SK-N-SH treated with all-trans-retinoic acid at 6 μM for 48 hours (cell line): ENCODE measurements around the gene SP100.

Experiments
- ATAC-seq: fragments of 200-7000 bp; cut with Tn5 transposase; 3 replicates; pipeline ENCODE4 v1.9.1; 2020; ENCODE audit warnings: mild to moderate bottlenecking, moderate library complexity
- ARNTL ChIP-seq: fragments of 450-650 bp; formaldehyde crosslinking; IDR thresholded peaks from 2 replicates; pipeline ENCODE4 v1.5.0; 2020; ENCODE audit warnings: low read depth, mild to moderate bottlenecking, moderate library complexity, borderline replicate concordance
- BACH2 ChIP-seq: fragments of 250-450 bp; sonication (Bioruptor Pico); IDR thresholded peaks from 2 replicates; pipeline ENCODE4 v1.9.0; 2021; ENCODE audit warnings: mild to moderate bottlenecking, borderline replicate concordance
- CREB5 ChIP-seq: fragments of 250-450 bp; sonication (Bioruptor Pico); IDR thresholded peaks from 2 replicates; pipeline ENCODE4 v1.5.1; 2020; ENCODE audit warnings: low read depth, mild to moderate bottlenecking, moderate library complexity
- ESRRG ChIP-seq: fragments of 250-450 bp; sonication (Bioruptor Pico); IDR thresholded peaks from 2 replicates; pipeline ENCODE4 v1.6.1; 2021; ENCODE audit warnings: mild to moderate bottlenecking
- GLIS3 ChIP-seq: fragments of 250-450 bp; sonication (Bioruptor Pico); IDR thresholded peaks from 2 replicates; pipeline ENCODE4 v1.5.0; 2020; ENCODE audit warnings: mild to moderate bottlenecking, moderate library complexity
- OSR1 ChIP-seq: fragments of 250-450 bp; sonication (Bioruptor Pico); IDR thresholded peaks from 2 replicates; pipeline ENCODE4 v1.8.0; 2022; ENCODE audit warnings: moderate library complexity, mild to moderate bottlenecking, inconsistent platforms
- PATZ1 ChIP-seq: fragments of 250-450 bp; sonication (Bioruptor Pico); IDR thresholded peaks from 2 replicates; pipeline ENCODE4 v1.8.0; 2020; ENCODE audit warnings: mild to moderate bottlenecking, moderate library complexity, borderline replicate concordance
- POU6F1 ChIP-seq: fragments of 250-450 bp; sonication (Bioruptor Pico); IDR thresholded peaks from 2 replicates; pipeline ENCODE4 v1.8.0; 2021; ENCODE audit warnings: low read depth, mild to moderate bottlenecking, moderate library complexity, borderline replicate concordance
- PPARA ChIP-seq: fragments of 250-450 bp; sonication (Bioruptor Pico); IDR thresholded peaks from 2 replicates; pipeline ENCODE4 v1.5.0; 2020; ENCODE audit warnings: mild to moderate bottlenecking, borderline replicate concordance
- RARB ChIP-seq: fragments of 250-450 bp; sonication (Bioruptor Pico); IDR thresholded peaks from 2 replicates; pipeline ENCODE4 v1.8.0; 2021; ENCODE audit warnings: mild to moderate bottlenecking, moderate library complexity
- SNAI2 ChIP-seq: fragments of 250-450 bp; sonication (Bioruptor Pico); IDR thresholded peaks from 2 replicates; pipeline ENCODE4 v1.5.0; 2020; ENCODE audit warnings: mild to moderate bottlenecking, moderate library complexity
- TCF4 ChIP-seq: fragments of 250-450 bp; sonication (Bioruptor Pico); IDR thresholded peaks from 2 replicates; pipeline ENCODE4 v1.8.0; 2021; ENCODE audit warnings: mild to moderate bottlenecking, moderate library complexity, borderline replicate concordance
- TSHZ2 ChIP-seq: fragments of 250-450 bp; sonication (Bioruptor Pico); IDR thresholded peaks from 2 replicates; pipeline ENCODE4 v1.5.0; 2020; ENCODE audit warnings: mild to moderate bottlenecking, moderate library complexity
- ZFP3 ChIP-seq: fragments of 250-450 bp; sonication (Bioruptor Pico); IDR thresholded peaks from 2 replicates; pipeline ENCODE4 v1.5.0; 2020; ENCODE audit warnings: mild to moderate bottlenecking, moderate library complexity
- ZFP30 ChIP-seq: fragments of 450-650 bp; formaldehyde crosslinking; IDR thresholded peaks from 2 replicates; pipeline ENCODE4 v1.5.0; 2022; ENCODE audit warnings: mild to moderate bottlenecking, moderate library complexity
- ZNF565 ChIP-seq: fragments of 450-650 bp; formaldehyde crosslinking; conservative IDR thresholded peaks from 2 replicates; pipeline ENCODE4 v1.5.0; 2020; ENCODE audit warnings: low read depth, mild to moderate bottlenecking, moderate library complexity
- ZNF70 ChIP-seq: fragments of 450-650 bp; formaldehyde crosslinking; IDR thresholded peaks from 2 replicates; pipeline ENCODE4 v1.5.0; 2020; ENCODE audit warnings: mild to moderate bottlenecking, moderate library complexity
- ZNF8 ChIP-seq: fragments of 450-650 bp; formaldehyde crosslinking; IDR thresholded peaks from 2 replicates; pipeline ENCODE4 v1.5.0; 2020; ENCODE audit warnings: mild to moderate bottlenecking, moderate library complexity

Gene SP100

GRCh38 chr2:230423851-230424458, 8.0 kb downstream of the SP100 start:
- no peak; the same call in 1 of the 3 replicates for ATAC-seq
- TF ChIP-seq SNAI2 (CRISPR knock-in tag) = no peak
- no peak for TF ChIP-seq GLIS3 (CRISPR knock-in tag)
- no peak for TF ChIP-seq ESRRG
- no peak for TF ChIP-seq ZNF565 (CRISPR knock-in tag)
- no peak for TF ChIP-seq ZNF8 (CRISPR knock-in tag)
- TF ChIP-seq PATZ1 (CRISPR knock-in tag) = no peak
- no peak for TF ChIP-seq ZFP30 (CRISPR knock-in tag)
- TF ChIP-seq BACH2 (CRISPR knock-in tag) = no peak
- TF ChIP-seq TCF4 = no peak
- no peak for TF ChIP-seq TSHZ2 (CRISPR knock-in tag)
- TF ChIP-seq CREB5 (CRISPR knock-in tag) = no peak
- no peak for TF ChIP-seq ZNF70 (CRISPR knock-in tag)
- no peak for TF ChIP-seq ARNTL (CRISPR knock-in tag)
- TF ChIP-seq, all 23 proteins: peak for 0

GRCh38 chr2:230425377-230425776, 9.4 kb downstream of the SP100 start:
- ATAC-seq = no peak
- no peak for TF ChIP-seq BACH2 (CRISPR knock-in tag)
- TF ChIP-seq ZNF565 (CRISPR knock-in tag) = no peak
- TF ChIP-seq ZFP3 (CRISPR knock-in tag) = no peak
- no peak for TF ChIP-seq ZNF8 (CRISPR knock-in tag)
- no peak for TF ChIP-seq TCF4
- no peak for TF ChIP-seq ZFP30 (CRISPR knock-in tag)
- TF ChIP-seq PATZ1 (CRISPR knock-in tag) = no peak
- no peak for TF ChIP-seq RARB (CRISPR knock-in tag)
- TF ChIP-seq TSHZ2 (CRISPR knock-in tag) = no peak
- no peak for TF ChIP-seq CREB5 (CRISPR knock-in tag)
- no peak for TF ChIP-seq POU6F1 (CRISPR knock-in tag)
- TF ChIP-seq ZNF70 (CRISPR knock-in tag) = no peak
- TF ChIP-seq ARNTL (CRISPR knock-in tag) = no peak
- no peak for TF ChIP-seq PPARA
- TF ChIP-seq SNAI2 (CRISPR knock-in tag) = no peak
- TF ChIP-seq ESRRG = no peak
- TF ChIP-seq OSR1 (CRISPR knock-in tag) = no peak
